MM.1S (cell line): ENCODE measurements around the gene PPP1R11.
A peak's percentile ranks its signal among the peaks of the same experiment; 100 is the strongest.

Source experiments
- DNase-seq: peaks from one replicate; pipeline ENCODE4 v3.0.0-alpha.2; 2015
- H2AFZ ChIP-seq: fragments of 300-600 bp; sonication (generic); 2 replicates; pipeline ENCODE4 v1.6.0; 2016; ENCODE audit warnings: antibody characterized with exemption, low read length
- H3F3A ChIP-seq: fragments of 300-600 bp; sonication (generic); 2 replicates; pipeline ENCODE4 v1.6.1; 2016; ENCODE audit warnings: mild to moderate bottlenecking, antibody characterized with exemption, low read length, moderate library complexity, mixed read lengths; ENCODE audit not compliant: insufficient read depth
- H3K27ac ChIP-seq: fragments of 300-600 bp; sonication (generic); 2 replicates; pipeline ENCODE4 v1.5.1; 2016; ENCODE audit warnings: mild to moderate bottlenecking, low read length
- H3K27me3 ChIP-seq: fragments of 300-600 bp; sonication (generic); replicated peaks from 2 replicates; pipeline ENCODE4 v1.6.0; 2016; ENCODE audit warnings: low read length; ENCODE audit not compliant: insufficient read depth
- H3K36me3 ChIP-seq: fragments of 300-600 bp; sonication (generic); replicated peaks from 2 replicates; pipeline ENCODE4 v1.6.1; 2016; ENCODE audit warnings: mild to moderate bottlenecking, low read length, mixed read lengths; ENCODE audit not compliant: insufficient read depth
- H3K4me1 ChIP-seq: fragments of 300-600 bp; sonication (generic); 2 replicates; pipeline ENCODE4 v1.6.1; 2016; ENCODE audit warnings: low read length, mixed read lengths
- H3K4me2 ChIP-seq: fragments of 300-600 bp; sonication (generic); 2 replicates; pipeline ENCODE4 v1.6.0; 2016; ENCODE audit warnings: low read depth, low read length
- H3K4me3 ChIP-seq: fragments of 300-600 bp; sonication (generic); 2 replicates; pipeline ENCODE4 v1.5.1; 2016; ENCODE audit warnings: low read length, mixed read lengths
- H3K79me2 ChIP-seq: fragments of 300-600 bp; sonication (generic); 2 replicates; pipeline ENCODE4 v1.6.1; 2016; ENCODE audit warnings: mixed run types, low read length, mixed read lengths
- H3K9ac ChIP-seq: fragments of 300-600 bp; sonication (generic); 2 replicates; pipeline ENCODE4 v1.6.1; 2016; ENCODE audit warnings: low read length, mixed read lengths
- H3K9me2 ChIP-seq: fragments of 300-600 bp; sonication (generic); replicated peaks from 2 replicates; pipeline ENCODE4 v1.6.1; 2016; ENCODE audit warnings: mild to moderate bottlenecking, low read length, mixed read lengths; ENCODE audit not compliant: insufficient read depth
- H3K9me3 ChIP-seq: fragments of 300-600 bp; sonication (generic); replicated peaks from 2 replicates; pipeline ENCODE4 v1.6.1; 2016; ENCODE audit warnings: mild to moderate bottlenecking, low read length, mixed read lengths; ENCODE audit not compliant: insufficient read depth
- H4K20me1 ChIP-seq: fragments of 300-600 bp; sonication (generic); 2 replicates; pipeline ENCODE4 v1.6.1; 2016; ENCODE audit warnings: mild to moderate bottlenecking, low read length, moderate library complexity, mixed read lengths; ENCODE audit not compliant: insufficient read depth
- EZH2 ChIP-seq: fragments of 300-600 bp; sonication (generic); optimal IDR thresholded peaks from 2 replicates; pipeline ENCODE3; 2017; ENCODE audit warnings: low read depth, mild to moderate bottlenecking, antibody characterized with exemption, low read length, mixed read lengths
- EZH2phosphoT487 ChIP-seq: fragments of 300-600 bp; sonication (generic); IDR thresholded peaks from 2 replicates; pipeline ENCODE4 v1.6.1; 2018; ENCODE audit warnings: antibody characterized with exemption, low read length
- TF ChIP-seq, protein P1 (sequence below): fragments of 300-600 bp; sonication (generic); IDR thresholded peaks from 2 replicates; pipeline ENCODE4 v1.5.1; 2016; ENCODE audit warnings: antibody characterized with exemption, low read length, mixed read lengths

PPP1R11 gene

DNA sequence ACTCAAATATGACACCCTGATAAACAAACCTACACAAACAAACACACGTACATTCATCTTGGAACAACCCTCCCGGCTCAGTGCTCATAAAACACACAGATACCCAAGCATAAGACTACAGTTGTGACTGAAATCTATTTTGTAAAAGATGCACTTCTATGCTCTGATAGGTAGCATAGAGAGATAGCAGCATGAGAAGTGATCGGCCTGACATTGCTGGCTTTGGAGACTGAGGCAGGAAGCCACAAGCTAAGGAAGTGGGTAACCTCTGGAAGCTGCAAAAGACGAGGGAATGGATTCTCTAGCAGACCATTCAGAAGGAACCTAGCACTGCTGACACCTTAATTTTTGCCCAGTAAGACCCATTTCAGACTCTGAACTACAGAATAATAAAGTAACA, 10.2 kb downstream of the PPP1R11 start:
- TF ChIP-seq, protein P1, sequence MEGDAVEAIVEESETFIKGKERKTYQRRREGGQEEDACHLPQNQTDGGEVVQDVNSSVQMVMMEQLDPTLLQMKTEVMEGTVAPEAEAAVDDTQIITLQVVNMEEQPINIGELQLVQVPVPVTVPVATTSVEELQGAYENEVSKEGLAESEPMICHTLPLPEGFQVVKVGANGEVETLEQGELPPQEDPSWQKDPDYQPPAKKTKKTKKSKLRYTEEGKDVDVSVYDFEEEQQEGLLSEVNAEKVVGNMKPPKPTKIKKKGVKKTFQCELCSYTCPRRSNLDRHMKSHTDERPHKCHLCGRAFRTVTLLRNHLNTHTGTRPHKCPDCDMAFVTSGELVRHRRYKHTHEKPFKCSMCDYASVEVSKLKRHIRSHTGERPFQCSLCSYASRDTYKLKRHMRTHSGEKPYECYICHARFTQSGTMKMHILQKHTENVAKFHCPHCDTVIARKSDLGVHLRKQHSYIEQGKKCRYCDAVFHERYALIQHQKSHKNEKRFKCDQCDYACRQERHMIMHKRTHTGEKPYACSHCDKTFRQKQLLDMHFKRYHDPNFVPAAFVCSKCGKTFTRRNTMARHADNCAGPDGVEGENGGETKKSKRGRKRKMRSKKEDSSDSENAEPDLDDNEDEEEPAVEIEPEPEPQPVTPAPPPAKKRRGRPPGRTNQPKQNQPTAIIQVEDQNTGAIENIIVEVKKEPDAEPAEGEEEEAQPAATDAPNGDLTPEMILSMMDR: no peak
- TF ChIP-seq EZH2 (no peak), EZH2phosphoT487 (no peak)
- no peaks in the 10 kb centered on the region for H3K4me1 ChIP-seq
- no peak overlapping the region for H2AFZ ChIP-seq
- no peaks in the 10 kb centered on the region for H3K36me3 ChIP-seq
- H4K20me1 ChIP-seq: no peaks in the 10 kb centered on the region
- H3K27ac ChIP-seq: no peak overlapping the region
- no peaks in the 10 kb centered on the region for H3K79me2 ChIP-seq
- no peaks in the 10 kb centered on the region for H3F3A ChIP-seq
- no peaks in the 10 kb centered on the region for H3K9me2 ChIP-seq
- H3K4me2 ChIP-seq: no peak overlapping the region
- no peaks in the 10 kb centered on the region for H3K9me3 ChIP-seq
- peaks cover 54% of the 10 kb centered on the region for H3K27me3 ChIP-seq
- H3K9ac ChIP-seq: no peak overlapping the region
- no peak overlapping the region for H3K4me3 ChIP-seq
- no peak for DNase-seq

DNA sequence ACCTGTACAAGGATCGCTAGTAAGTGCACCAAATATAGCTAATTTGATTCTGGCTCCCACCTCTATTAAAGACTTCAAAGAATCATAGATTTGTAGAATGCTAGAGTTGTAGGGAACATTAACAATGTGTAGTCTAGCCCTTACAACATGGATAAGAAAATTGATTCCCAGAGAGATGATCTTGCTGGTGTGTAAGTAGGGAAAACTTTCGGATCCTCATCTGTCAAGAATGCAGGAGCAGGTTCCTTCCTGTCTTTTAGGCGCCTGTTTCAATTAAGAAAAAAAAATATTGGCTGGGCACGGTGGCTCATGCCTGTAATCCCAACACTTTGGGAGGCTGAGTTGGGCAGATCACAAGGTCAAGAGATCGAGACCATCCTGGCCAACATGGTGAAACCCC, 20.9 kb downstream of the PPP1R11 start:
- H3F3A ChIP-seq: no peaks in the 10 kb centered on the region
- no peak overlapping the region for H3K27ac ChIP-seq
- DNase-seq: no peak
- no peaks in the 10 kb centered on the region for H3K9me3 ChIP-seq
- no peaks in the 10 kb centered on the region for H3K4me1 ChIP-seq
- peaks cover 19% of the 10 kb centered on the region; the same call in 1 of the 2 replicates for H3K27me3 ChIP-seq
- no peaks in the 10 kb centered on the region for H3K36me3 ChIP-seq
- H3K4me3 ChIP-seq: no peak overlapping the region
- H4K20me1 ChIP-seq: no peaks in the 10 kb centered on the region
- TF ChIP-seq EZH2phosphoT487: no peak
- TF ChIP-seq, protein P1: no peak
- TF ChIP-seq EZH2: no peak
- no peak overlapping the region for H3K9ac ChIP-seq
- H3K9me2 ChIP-seq: no peaks in the 10 kb centered on the region
- H2AFZ ChIP-seq: no peak overlapping the region
- H3K4me2 ChIP-seq: no peak overlapping the region
- no peaks in the 10 kb centered on the region for H3K79me2 ChIP-seq

DNA sequence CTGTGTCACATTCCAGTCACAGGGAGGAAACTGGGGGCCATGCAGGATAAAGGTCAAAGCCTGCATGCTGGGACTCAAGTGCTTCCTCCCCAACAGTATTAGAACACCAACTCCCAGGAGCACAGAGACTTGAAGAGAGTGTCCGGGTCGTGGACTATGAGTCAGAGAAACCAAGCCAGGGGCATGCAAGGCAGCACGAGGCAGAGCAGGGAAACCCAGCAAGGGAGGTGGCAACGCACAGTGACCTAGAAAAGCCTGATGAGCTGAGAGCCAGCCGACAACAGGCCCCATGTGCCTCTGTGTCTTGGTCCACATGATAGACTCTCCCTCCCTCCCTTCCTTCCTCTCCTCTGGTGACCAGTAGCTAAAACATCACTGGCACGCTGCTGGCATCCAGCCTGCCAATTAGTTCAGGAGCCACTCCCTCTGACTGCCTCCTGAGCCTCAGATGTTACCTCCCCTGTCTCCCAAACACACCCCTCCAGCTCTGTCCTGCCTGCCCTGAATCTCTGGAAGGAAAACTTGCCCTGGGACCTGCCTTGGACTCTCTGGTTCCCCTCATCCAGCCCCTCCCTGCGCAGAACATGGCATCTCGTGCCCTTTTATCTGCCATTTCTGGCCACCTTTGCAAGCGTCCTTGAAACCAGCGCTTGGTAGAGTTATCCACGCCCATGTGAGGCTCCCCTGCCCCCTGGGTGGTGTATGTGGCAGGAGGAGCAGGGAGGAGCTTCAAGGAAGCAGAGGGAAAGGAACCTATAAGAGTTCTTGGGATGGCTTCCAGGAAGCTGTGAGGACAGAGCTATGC, 24.8 kb downstream of the PPP1R11 start:
- DNase-seq: no peak

More for the DNA sequence above, 24.8 kb downstream of the PPP1R11 start:
- Histone ChIP-seq H3K27me3 (peaks cover 30% of the 10 kb centered on the region), H2AFZ (0 out of 2 replicates have a peak overlapping the region, but pooled peaks have one; percentile 23), H3K36me3 (no peaks in the 10 kb centered on the region), H3K79me2 (no peaks in the 10 kb centered on the region), H3K9ac (no peak overlapping the region), H3K27ac (no peak overlapping the region), H3K4me2 (no peak overlapping the region), H4K20me1 (no peaks in the 10 kb centered on the region), H3F3A (no peaks in the 10 kb centered on the region), H3K4me3 (no peak overlapping the region), H3K4me1 (no peaks in the 10 kb centered on the region), H3K9me2 (no peaks in the 10 kb centered on the region), H3K9me3 (no peaks in the 10 kb centered on the region)
- TF ChIP-seq EZH2phosphoT487 (no peak), EZH2 (no peak)
- TF ChIP-seq, protein P1: no peak
